Mesodermal cell (in vitro differentiated cells): ENCODE results near the gene PCSK9.

Experiments
- H3K27ac ChIP-seq: 2 replicates; pipeline ENCODE4 v1.7.0; 2013; ENCODE audit warnings: mild to moderate bottlenecking, low read depth, low read length, moderate library complexity; ENCODE audit not compliant: severe bottlenecking
- H3K36me3 ChIP-seq: 2 replicates; pipeline ENCODE4 v1.7.1; 2013; ENCODE audit warnings: mild to moderate bottlenecking, low read length, moderate library complexity; ENCODE audit not compliant: control insufficient read depth, insufficient read depth
- H3K4me1 ChIP-seq: one replicate; pipeline ENCODE4 v1.7.1; 2013; ENCODE audit warnings: mild to moderate bottlenecking, low read length; ENCODE audit not compliant: insufficient read depth, control insufficient read depth, poor library complexity, severe bottlenecking
- H3K4me3 ChIP-seq: 2 replicates; pipeline ENCODE4 v1.7.0; 2013; ENCODE audit warnings: low read length, control low read depth, mild to moderate bottlenecking; ENCODE audit not compliant: insufficient read depth, poor library complexity, severe bottlenecking; ENCODE audit errors: extremely low read depth
- H3K9me3 ChIP-seq: 2 replicates; pipeline ENCODE4 v1.7.1; 2013; ENCODE audit warnings: mild to moderate bottlenecking, low read length, moderate library complexity; ENCODE audit not compliant: control insufficient read depth
- WGBS, 2 experiments: methylation state at CpG; one replicate each; pipeline ENCODE4 v1.1.5; 2013; ENCODE audit warnings: missing lambda C conversion rate in 2 of 2; ENCODE audit not compliant: insufficient coverage in 2 of 2; 5-methylcytosine and 5-hydroxymethylcytosine counted together

PCSK9 gene

GRCh38 chr1:55044617-55045397 is 5.5 kb downstream of the PCSK9 start:
- H3K4me3 ChIP-seq = no peak overlapping the region
- no peak overlapping the region for H3K27ac ChIP-seq
- no peaks in the 10 kb centered on the region for H3K9me3 ChIP-seq
- no peaks in the 10 kb centered on the region for H3K4me1 ChIP-seq
- H3K36me3 ChIP-seq = no peaks in the 10 kb centered on the region
- 89 to 93% methylated on average over 11 to 15 of the region's 15 CpGs for WGBS, 2 experiments

GRCh38 chr1:55045430-55045829 is 6.1 kb downstream of the PCSK9 start:
- Histone ChIP-seq H3K4me1 (no peaks in the 10 kb centered on the region), H3K4me3 (no peak overlapping the region), H3K36me3 (no peaks in the 10 kb centered on the region), H3K9me3 (no peaks in the 10 kb centered on the region), H3K27ac (no peak overlapping the region)
- WGBS, 2 experiments = 93 to 95% methylated on average over 6 to 7 of the region's 10 CpGs

- Histone ChIP-seq H3K27ac (no peak overlapping the region), H3K9me3 (no peaks in the 10 kb centered on the region), H3K36me3 (no peaks in the 10 kb centered on the region), H3K4me1 (no peaks in the 10 kb centered on the region), H3K4me3 (no peak overlapping the region)
- 93% methylated on average over 3 of the region's 4 CpGs; no CpG with 5 or more reads in 1 of the 2 experiments for WGBS, 2 experiments
Observed at GRCh38 chr1:55046871-55047270, 7.5 kb downstream of the PCSK9 start.

- WGBS, 2 experiments = 90 to 91% methylated on average over 3 of the region's 3 CpGs
- Histone ChIP-seq H3K4me3 (no peak overlapping the region), H3K36me3 (no peaks in the 10 kb centered on the region), H3K27ac (no peak overlapping the region), H3K4me1 (no peaks in the 10 kb centered on the region), H3K9me3 (no peaks in the 10 kb centered on the region)
Observed at GRCh38 chr1:55047611-55048010, 8.3 kb downstream of the PCSK9 start.

DNA sequence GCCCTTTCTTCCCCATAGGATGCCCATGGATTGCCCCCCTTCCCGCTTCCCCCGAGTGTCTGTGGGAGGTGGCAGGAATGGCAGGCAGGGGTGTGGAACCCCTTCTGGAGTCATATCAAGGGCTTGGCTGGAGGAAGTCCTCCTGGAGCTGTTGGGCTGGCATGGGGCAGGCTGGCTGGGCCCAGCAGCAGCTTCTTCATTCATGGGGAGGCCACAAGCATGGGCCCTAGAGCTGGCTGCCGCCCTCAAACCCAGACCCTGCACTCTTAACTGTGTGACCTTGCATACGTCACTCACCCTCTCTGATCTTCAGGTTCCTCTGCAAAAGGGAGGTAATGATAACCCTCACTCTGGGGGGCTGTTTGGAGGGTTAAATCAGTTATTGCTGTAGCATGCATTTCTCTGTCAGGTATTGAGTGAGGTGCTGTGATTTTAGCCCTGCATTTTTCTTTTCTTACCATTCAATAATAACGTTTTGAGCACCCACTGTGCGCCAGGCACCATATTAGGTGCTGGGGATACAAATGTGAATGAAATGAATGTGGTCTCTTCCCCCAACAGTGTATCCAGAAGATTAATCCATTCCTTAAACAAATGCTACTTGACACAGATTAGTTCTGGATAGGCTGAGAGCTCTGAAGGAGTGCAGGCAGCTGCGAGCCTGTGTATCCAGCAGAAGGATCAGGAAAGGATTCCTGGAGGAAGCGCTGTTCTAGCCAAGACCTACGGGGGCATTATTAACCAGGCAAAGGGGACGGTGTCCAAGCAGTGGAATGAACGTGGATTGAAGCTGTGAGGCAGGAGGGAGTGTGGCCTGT is 9.3 kb downstream of the PCSK9 start:
- Histone ChIP-seq H3K4me3 (no peak overlapping the region), H3K9me3 (no peaks in the 10 kb centered on the region), H3K27ac (no peak overlapping the region), H3K36me3 (no peaks in the 10 kb centered on the region), H3K4me1 (no peaks in the 10 kb centered on the region)
- 83 to 84% methylated on average over 6 of the region's 11 CpGs for WGBS, 2 experiments

GRCh38 chr1:55049271-55049913 is 10.0 kb downstream of the PCSK9 start:
- WGBS, 2 experiments = 91 to 92% methylated on average over 8 to 9 of the region's 9 CpGs
- H3K4me3 ChIP-seq = no peak overlapping the region
- no peaks in the 10 kb centered on the region for H3K36me3 ChIP-seq
- no peaks in the 10 kb centered on the region for H3K9me3 ChIP-seq
- H3K27ac ChIP-seq = no peak overlapping the region
- no peaks in the 10 kb centered on the region for H3K4me1 ChIP-seq

DNA sequence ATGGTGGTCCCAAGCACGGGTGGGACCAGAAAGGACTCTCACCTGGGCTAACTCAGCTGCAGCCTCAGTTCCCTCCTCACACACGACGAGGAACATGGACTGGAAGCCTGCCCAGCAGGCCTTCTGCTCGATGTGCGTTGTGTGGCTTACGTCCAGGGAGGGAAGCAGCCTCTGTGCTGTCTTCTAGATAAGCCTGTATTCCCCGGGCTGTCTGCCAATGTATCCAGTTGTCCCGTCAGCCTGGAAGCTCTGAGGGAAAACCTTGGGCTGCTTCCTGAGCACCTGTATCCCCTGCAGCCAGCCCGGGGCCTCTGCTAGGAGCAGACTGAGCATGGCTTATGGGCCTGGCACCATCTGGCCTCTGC is 10.5 kb downstream of the PCSK9 start:
- H3K9me3 ChIP-seq = no peaks in the 10 kb centered on the region
- H3K27ac ChIP-seq = no peak overlapping the region
- 93 to 96% methylated on average over 7 to 8 of the region's 9 CpGs for WGBS, 2 experiments
- H3K36me3 ChIP-seq = no peaks in the 10 kb centered on the region
- no peak overlapping the region for H3K4me3 ChIP-seq
- no peaks in the 10 kb centered on the region for H3K4me1 ChIP-seq

DNA sequence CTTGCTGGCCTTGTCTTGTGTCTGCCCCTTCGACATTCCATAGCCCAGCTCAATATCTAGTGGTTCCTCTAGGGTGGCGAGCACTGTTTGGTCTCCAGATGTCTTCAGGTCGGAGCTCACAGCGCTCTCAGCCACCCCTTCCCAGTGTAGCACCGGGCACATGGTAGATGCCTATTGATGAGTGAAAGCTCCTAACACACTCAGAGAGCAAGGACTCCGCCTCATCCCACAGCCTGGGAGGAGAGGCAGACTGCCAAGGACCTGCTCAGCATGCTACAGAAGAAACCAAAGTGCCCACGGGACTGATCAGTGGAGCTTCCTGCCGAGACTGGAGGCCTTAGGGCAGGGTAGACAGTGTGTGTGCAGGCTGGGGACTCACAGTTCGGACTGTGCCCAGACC is 10.9 kb downstream of the PCSK9 start:
- 91 to 92% methylated on average over 5 to 8 of the region's 9 CpGs for WGBS, 2 experiments
- H3K4me1 ChIP-seq = no peaks in the 10 kb centered on the region
- H3K4me3 ChIP-seq = no peak overlapping the region
- no peaks in the 10 kb centered on the region for H3K36me3 ChIP-seq
- H3K27ac ChIP-seq = no peak overlapping the region
- H3K9me3 ChIP-seq = no peaks in the 10 kb centered on the region

- Histone ChIP-seq H3K9me3 (no peaks in the 10 kb centered on the region), H3K27ac (no peak overlapping the region), H3K4me1 (no peaks in the 10 kb centered on the region), H3K36me3 (no peaks in the 10 kb centered on the region), H3K4me3 (no peak overlapping the region)
- 95 to 99% methylated on average over 5 of the region's 5 CpGs for WGBS, 2 experiments
Observed at GRCh38 chr1:55051169-55051568, 11.8 kb downstream of the PCSK9 start.

- Histone ChIP-seq H3K9me3 (no peaks in the 10 kb centered on the region), H3K27ac (no peak overlapping the region), H3K4me3 (no peak overlapping the region)
Observed at GRCh38 chr1:55051621-55052020, 12.3 kb downstream of the PCSK9 start.

More at GRCh38 chr1:55051621-55052020, 12.3 kb downstream of the PCSK9 start:
- Histone ChIP-seq H3K4me1 (no peaks in the 10 kb centered on the region), H3K36me3 (no peaks in the 10 kb centered on the region)
- 84 to 87% methylated on average over 6 to 8 of the region's 9 CpGs for WGBS, 2 experiments
